Measurements from ENCODE around the gene ATL2.

DNA sequence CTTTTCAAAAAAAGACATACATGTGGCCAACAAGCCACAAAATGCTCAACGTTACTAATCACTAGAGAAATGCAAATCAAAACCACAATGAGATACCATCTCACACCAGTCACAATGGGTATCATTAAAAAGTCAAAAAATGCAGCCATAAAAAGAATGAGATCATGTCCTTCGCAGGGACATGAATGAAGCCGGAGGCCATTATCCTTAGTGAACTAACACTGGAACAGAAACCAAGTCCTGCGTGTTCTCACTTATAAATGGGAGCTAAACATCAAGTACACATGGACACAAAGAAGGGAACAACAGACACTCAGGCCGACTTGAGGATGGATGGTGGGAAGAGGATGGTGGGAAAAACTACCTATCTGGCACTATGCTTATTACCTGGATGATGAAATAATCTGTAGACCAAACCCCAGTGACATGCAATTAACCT lies 17.8 kb upstream of the ATL2 start:
- TF ChIP-seq EZH2 (IDR thresholded peaks at IDR 0.05; ENCODE audit: insufficient read depth, poor library complexity, severe bottlenecking) (no peak), EZH2phosphoT487 (IDR thresholded peaks at IDR 0.05; ENCODE audit: insufficient read depth, low read depth) (0 out of 2 replicates have a peak, but pooled peaks have one; percentile 43)

All from GM23248 (cell line).